GM23248 (cell line): ENCODE measurements around the gene XRN2. TPM values are rescaled to one million over a fixed set of nuclear protein-coding genes. Genes with fewer than 3 reads are reported as not detected.

Source experiments
- DNase-seq: peaks from one replicate; pipeline ENCODE4 v3.0.0-alpha.2; 2015
- H2AFZ ChIP-seq: fragments of 200-600 bp; sonication (generic); 2 replicates; pipeline ENCODE4 v1.6.1; 2016; ENCODE audit warnings: antibody characterized with exemption
- H3F3A ChIP-seq: fragments of 200-600 bp; sonication (generic); 2 replicates; pipeline ENCODE4 v1.6.1; 2016; ENCODE audit warnings: mild to moderate bottlenecking, antibody characterized with exemption, mixed run types; ENCODE audit not compliant: insufficient read depth
- H3K27ac ChIP-seq: fragments of 200-600 bp; sonication (generic); 2 replicates; pipeline ENCODE4 v1.5.1; 2016; ENCODE audit warnings: mild to moderate bottlenecking
- H3K27me3 ChIP-seq: fragments of 200-600 bp; sonication (generic); replicated peaks from 2 replicates; pipeline ENCODE4 v1.6.1; 2016; ENCODE audit warnings: mild to moderate bottlenecking; ENCODE audit not compliant: insufficient read depth
- H3K36me3 ChIP-seq: fragments of 200-600 bp; sonication (generic); 2 replicates; pipeline ENCODE4 v1.6.1; 2016; ENCODE audit warnings: low read depth, mild to moderate bottlenecking
- H3K4me1 ChIP-seq: fragments of 200-600 bp; sonication (generic); 2 replicates; pipeline ENCODE4 v1.6.1; 2016; ENCODE audit warnings: mild to moderate bottlenecking; ENCODE audit not compliant: insufficient read depth
- H3K4me2 ChIP-seq: fragments of 200-600 bp; sonication (generic); one replicate; pipeline ENCODE4 v1.6.1; 2016; ENCODE audit warnings: mild to moderate bottlenecking; ENCODE audit not compliant: unreplicated experiment
- H3K4me3 ChIP-seq: fragments of 200-600 bp; sonication (generic); 2 replicates; pipeline ENCODE4 v1.5.1; 2016; ENCODE audit warnings: mild to moderate bottlenecking
- H3K79me2 ChIP-seq: fragments of 200-600 bp; sonication (generic); 2 replicates; pipeline ENCODE4 v1.6.1; 2016; ENCODE audit warnings: mild to moderate bottlenecking; ENCODE audit not compliant: insufficient read depth
- H3K9ac ChIP-seq: fragments of 200-600 bp; sonication (generic); 2 replicates; pipeline ENCODE4 v1.6.1; 2016; ENCODE audit warnings: mild to moderate bottlenecking
- H3K9me2 ChIP-seq: fragments of 200-600 bp; sonication (generic); 2 replicates; pipeline ENCODE4 v1.6.1; 2016; ENCODE audit warnings: mixed run types, mild to moderate bottlenecking, moderate library complexity; ENCODE audit not compliant: insufficient read depth
- H3K9me3 ChIP-seq: fragments of 200-600 bp; sonication (generic); one replicate; pipeline ENCODE4 v1.6.1; 2017; ENCODE audit warnings: low read depth
- H4K20me1 ChIP-seq: fragments of 200-600 bp; sonication (generic); 2 replicates; pipeline ENCODE4 v1.6.0; 2016; ENCODE audit not compliant: insufficient read depth
- EZH2 ChIP-seq: fragments of 200-600 bp; sonication (generic); IDR thresholded peaks from 2 replicates; pipeline ENCODE4 v1.6.1; 2018; ENCODE audit warnings: antibody characterized with exemption, mild to moderate bottlenecking; ENCODE audit not compliant: insufficient read depth, poor library complexity, severe bottlenecking
- EZH2phosphoT487 ChIP-seq: fragments of 200-600 bp; sonication (generic); IDR thresholded peaks from 2 replicates; pipeline ENCODE4 v1.6.1; 2018; ENCODE audit warnings: antibody characterized with exemption, moderate library complexity, mild to moderate bottlenecking, low read depth; ENCODE audit not compliant: insufficient read depth
- WGBS, 2 experiments: methylation state at CpG; one replicate each; pipeline ENCODE4 v1.1.6; 2015 to 2017; ENCODE audit warnings: low lambda C conversion rate in 2 of 2, low coverage in 1 of 2; ENCODE audit errors: missing lambda C conversion rate in 2 of 2; 5-methylcytosine and 5-hydroxymethylcytosine counted together
- in situ Hi-C: fragments of 300-500 bp; cut with MboI; formaldehyde crosslinking; loops from 2 replicates; pipeline ENCODE4 v1.15.0; 2020
- polyA plus RNA-seq: library from polyadenylated mRNA; unstranded; fragments of >200 nt; fragmentation: Nextera tagmentation; extraction: Ambion mirVana; gene quantifications from 2 replicates; pipeline ENCODE4 v1.2.1, GENCODE V29; 2016
- total RNA-seq: library from RNA; depleted of rRNA; stranded (reverse); fragments of >200 nt; shearing (Covaris generic); gene quantifications from 2 replicates; pipeline ENCODE4 v1.2.3, GENCODE V29; 2014

The XRN2 gene
- total and polyA plus RNA-seq, 2 experiments from 2014 or later: 55.0 to 78.9 TPM

DNA sequence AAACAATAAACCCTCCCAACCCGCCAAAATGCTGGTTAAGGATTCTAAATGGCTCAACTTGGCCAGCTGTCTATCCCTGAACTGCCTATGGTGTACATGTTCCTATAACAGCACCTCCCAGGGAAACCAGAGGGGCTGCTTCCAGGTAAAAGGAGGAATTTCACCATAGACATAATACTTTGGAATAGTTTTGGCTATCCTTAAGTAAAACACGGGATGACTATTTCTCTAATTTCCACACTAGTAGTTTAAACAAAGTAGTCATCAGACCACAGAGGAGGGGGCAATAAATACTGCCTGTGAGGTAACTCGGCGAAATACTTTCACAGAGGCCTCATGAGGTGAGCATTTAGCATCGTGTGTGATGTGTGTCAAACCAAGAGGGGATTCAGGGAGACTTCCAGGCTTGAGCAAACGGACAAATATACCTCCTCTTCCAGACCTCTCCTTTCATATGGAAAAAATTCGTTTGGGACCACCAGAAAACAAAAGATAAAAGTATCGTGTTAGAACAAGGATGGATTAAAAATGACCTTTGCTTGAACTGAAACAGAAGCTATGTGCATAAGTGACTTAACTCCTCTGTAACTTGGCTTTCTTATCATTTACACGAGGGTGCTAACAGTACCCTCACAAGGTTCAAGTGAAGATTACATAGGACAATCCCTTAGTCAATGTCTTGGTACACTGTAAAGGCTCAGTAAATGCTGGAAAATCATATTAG lies 1.0 kb upstream of the XRN2 start:
- Histone ChIP-seq H3K4me1 (peaks cover 15% of the 10 kb centered on the region), H3K9ac (peak overlapping the region; percentile 97), H3F3A (peaks cover 15% of the 10 kb centered on the region), H3K36me3 (no peaks in the 10 kb centered on the region), H2AFZ (peak overlapping the region; percentile 88), H3K9me2 (no peaks in the 10 kb centered on the region), H4K20me1 (no peaks in the 10 kb centered on the region), H3K4me3 (peak overlapping the region; percentile 96), H3K27me3 (no peaks in the 10 kb centered on the region), H3K79me2 (peaks cover 34% of the 10 kb centered on the region), H3K4me2 (peak overlapping the region; percentile 99), H3K27ac (peak overlapping the region; percentile 95), H3K9me3 (no peaks in the 10 kb centered on the region)
- in situ Hi-C loops: no loop called here
- peak; percentile 25 for DNase-seq
- WGBS, 2 experiments: 51 to 53% methylated on average over 9 of the region's 9 CpGs
- TF ChIP-seq EZH2 (no peak), EZH2phosphoT487 (no peak)

DNA sequence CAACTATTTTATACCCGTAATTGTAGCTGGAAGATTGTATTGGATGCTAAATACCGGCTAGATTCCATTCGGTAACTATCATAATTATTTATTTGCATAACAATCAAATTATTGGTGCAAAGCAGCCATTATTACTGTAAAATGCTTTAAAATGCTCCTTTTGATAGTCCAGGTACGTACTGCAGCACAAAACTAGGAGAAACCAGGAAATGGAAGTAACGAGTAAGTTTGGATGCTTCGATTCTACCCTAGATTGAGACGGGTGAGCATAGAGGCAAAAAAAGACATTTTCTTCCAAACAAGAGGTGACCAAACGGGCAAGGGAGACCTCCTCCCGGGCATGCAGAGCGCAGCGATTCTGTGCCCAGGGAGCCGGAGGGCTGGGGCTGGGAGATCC lies 469 bp upstream of the XRN2 start:
- peak overlapping the region; percentile 99 for H3K4me2 ChIP-seq
- H3K9me2 ChIP-seq: no peaks in the 10 kb centered on the region
- H3K79me2 ChIP-seq: peaks cover 40% of the 10 kb centered on the region
- no peak for TF ChIP-seq EZH2
- no peak for TF ChIP-seq EZH2phosphoT487
- no peak for DNase-seq
- in situ Hi-C loops: no loop called here
- H3K27ac ChIP-seq: peak overlapping the region; percentile 95
- peaks cover 15% of the 10 kb centered on the region for H3F3A ChIP-seq
- no peaks in the 10 kb centered on the region for H4K20me1 ChIP-seq
- no peaks in the 10 kb centered on the region for H3K9me3 ChIP-seq
- peak overlapping the region; percentile 97 for H3K9ac ChIP-seq
- H2AFZ ChIP-seq: peak overlapping the region; percentile 88
- H3K27me3 ChIP-seq: no peaks in the 10 kb centered on the region
- peaks cover 15% of the 10 kb centered on the region for H3K4me1 ChIP-seq
- H3K4me3 ChIP-seq: peak overlapping the region; percentile 96
- no peaks in the 10 kb centered on the region for H3K36me3 ChIP-seq
- 2 to 5% methylated on average over 12 of the region's 12 CpGs for WGBS, 2 experiments

DNA sequence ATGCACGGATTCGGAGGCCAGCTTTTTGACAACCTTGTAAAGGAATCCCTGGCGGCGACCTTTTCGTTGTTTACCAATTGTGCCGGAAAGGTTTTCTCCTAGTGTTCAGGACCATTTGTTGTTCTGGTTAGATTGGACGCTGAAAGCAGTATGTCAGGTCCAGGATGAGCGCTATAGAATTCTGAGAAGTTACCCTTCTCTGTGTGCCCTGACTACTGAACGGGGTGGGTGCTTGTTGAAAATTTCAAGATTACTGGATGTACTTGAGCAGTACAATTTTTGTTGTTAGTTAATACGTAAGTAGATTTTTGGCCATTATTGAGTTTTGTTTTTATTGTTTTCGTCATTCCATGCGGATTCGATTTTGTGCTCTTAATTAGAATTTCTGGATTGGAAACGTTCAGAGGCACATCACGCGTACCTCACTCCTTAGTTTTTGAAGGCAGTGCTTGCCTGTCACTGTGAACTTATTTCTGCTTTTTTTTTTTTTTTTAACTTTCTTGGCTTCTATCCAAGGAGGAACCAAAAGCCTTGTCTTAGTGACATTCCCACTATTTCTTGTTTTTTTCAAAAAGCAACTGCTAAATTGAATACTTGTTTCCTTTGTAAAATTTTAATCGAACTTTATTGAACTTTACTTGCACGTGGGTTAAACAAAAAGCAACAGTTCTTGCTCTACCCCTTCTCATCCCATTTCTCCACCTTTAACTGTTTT lies 898 bp downstream of the XRN2 start:
- WGBS, 2 experiments: 1% methylated on average over 18 of the region's 18 CpGs
- DNase-seq: peak; percentile 52
- Histone ChIP-seq H3K36me3 (no peaks in the 10 kb centered on the region), H4K20me1 (no peaks in the 10 kb centered on the region), H3K4me3 (peak overlapping the region; percentile 96), H3K27me3 (no peaks in the 10 kb centered on the region), H3K9ac (peak overlapping the region; percentile 97), H2AFZ (peak overlapping the region; percentile 88), H3K4me2 (peak overlapping the region; percentile 94), H3K27ac (peak overlapping the region; percentile 95), H3K9me3 (no peaks in the 10 kb centered on the region), H3K9me2 (no peaks in the 10 kb centered on the region), H3K79me2 (peaks cover 53% of the 10 kb centered on the region), H3K4me1 (peaks cover 15% of the 10 kb centered on the region), H3F3A (peaks cover 15% of the 10 kb centered on the region)
- TF ChIP-seq EZH2 (no peak), EZH2phosphoT487 (no peak)
- in situ Hi-C loops: no loop called here

DNA sequence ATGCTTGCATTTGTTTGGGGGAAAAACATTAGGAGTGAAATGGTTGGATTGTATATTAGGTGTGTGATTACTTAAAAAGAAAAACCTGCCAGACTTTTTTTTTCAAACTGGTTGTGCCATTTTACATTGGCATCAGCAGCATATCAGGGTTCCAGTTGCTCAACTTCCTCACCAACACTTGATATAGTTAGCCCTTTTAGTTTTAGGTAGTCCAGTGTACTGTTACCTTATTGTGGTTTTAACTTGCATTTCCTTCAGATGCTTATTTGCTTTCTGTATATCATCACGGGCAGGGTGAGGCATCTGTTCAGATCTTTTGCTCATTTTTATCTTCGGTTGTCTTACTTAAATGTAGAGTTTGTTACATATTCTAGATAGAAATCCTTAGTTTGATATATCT lies 5.2 kb downstream of the XRN2 start:
- no peak overlapping the region for H2AFZ ChIP-seq
- no peak overlapping the region for H3K4me3 ChIP-seq
- H3K4me2 ChIP-seq: no peak overlapping the region
- peaks cover 19% of the 10 kb centered on the region for H3F3A ChIP-seq
- no peaks in the 10 kb centered on the region for H3K27me3 ChIP-seq
- no peaks in the 10 kb centered on the region for H3K9me2 ChIP-seq
- 73% methylated on average over 2 of the region's 2 CpGs for WGBS, 2 experiments
- in situ Hi-C loops: no loop called here
- peaks cover 9% of the 10 kb centered on the region; the same call in 1 of the 2 replicates for H3K4me1 ChIP-seq
- H3K9me3 ChIP-seq: no peaks in the 10 kb centered on the region
- no peaks in the 10 kb centered on the region; the same call in 1 of the 2 replicates for H3K36me3 ChIP-seq
- no peak for DNase-seq
- H3K27ac ChIP-seq: no peak overlapping the region
- H3K79me2 ChIP-seq: peaks cover 96% of the 10 kb centered on the region
- TF ChIP-seq EZH2 (no peak), EZH2phosphoT487 (no peak)
- H4K20me1 ChIP-seq: peaks cover 14% of the 10 kb centered on the region; the same call in 1 of the 2 replicates
- no peak overlapping the region for H3K9ac ChIP-seq
